SK-N-MC (cell line): Measurements from ENCODE around the gene SH2D1A.

Source experiments
- EZH2 ChIP-seq: fragments of 200-600 bp; sonication (generic); IDR thresholded peaks from one replicate; pipeline ENCODE4 v1.6.1; 2017; ENCODE audit warnings: antibody characterized with exemption
- FOXP2 ChIP-seq: optimal IDR thresholded peaks from 2 replicates; pipeline ENCODE3; 2011; ENCODE audit warnings: mild to moderate bottlenecking, moderate library complexity; ENCODE audit not compliant: insufficient read depth; ENCODE audit errors: extremely low read length, control extremely low read depth
- POLR2AphosphoS5 ChIP-seq: IDR thresholded peaks from 2 replicates; pipeline ENCODE4 v1.6.1; 2012; ENCODE audit warnings: mild to moderate bottlenecking, low read depth, low read length, borderline replicate concordance

DNA sequence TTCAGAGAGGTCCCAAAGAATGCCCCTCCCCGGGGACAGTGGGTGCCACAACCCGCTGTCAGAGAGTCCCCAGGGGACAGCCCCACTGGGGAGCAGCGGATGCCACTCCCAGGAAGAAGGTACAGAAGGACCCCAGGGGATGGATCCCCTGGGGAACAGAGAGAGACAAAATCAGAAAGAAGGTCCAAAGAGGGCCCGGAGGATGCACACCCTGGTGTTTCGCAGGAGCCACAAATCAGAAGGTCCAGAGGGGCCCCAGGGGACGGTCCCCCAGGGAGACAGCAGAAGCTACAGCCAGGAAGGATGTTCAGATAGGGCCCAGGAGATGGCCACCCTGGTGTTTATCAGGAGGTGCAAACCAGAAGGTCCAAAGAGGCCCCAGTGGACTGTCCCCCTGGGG, 12.5 kb upstream of the SH2D1A start:
- TF ChIP-seq EZH2 (no peak), POLR2AphosphoS5 (no peak), FOXP2 (no peak)
